Right renal pelvis (tissue), 4 donors: ENCODE measurements around the gene XKR8. TPM values are rescaled to one million over a fixed set of nuclear protein-coding genes. Genes with fewer than 3 reads are reported as not detected.

ENCODE experiments used
- DNase-seq, 4 donors: peaks; one replicate each; pipeline ENCODE4 v3.0.0-alpha.2; 2013; ENCODE audit warnings: low read depth in 4 of 4, low spot score in 3 of 4, missing footprints in 1 of 4
- polyA plus RNA-seq, 4 donors: library from polyadenylated mRNA; unstranded; fragments of 120-200 nt; gene quantifications; one replicate each; pipeline ENCODE4 v1.2.1, GENCODE V29; 2013; ENCODE audit not compliant: insufficient read length in 4 of 4

Gene XKR8
- polyA plus RNA-seq, 4 donors = 8.7 to 9.8 (median 8.9) TPM

GRCh38 chr1:27954186-27954585, 5.6 kb upstream of the XKR8 start:
- DNase-seq = no peak

DNA sequence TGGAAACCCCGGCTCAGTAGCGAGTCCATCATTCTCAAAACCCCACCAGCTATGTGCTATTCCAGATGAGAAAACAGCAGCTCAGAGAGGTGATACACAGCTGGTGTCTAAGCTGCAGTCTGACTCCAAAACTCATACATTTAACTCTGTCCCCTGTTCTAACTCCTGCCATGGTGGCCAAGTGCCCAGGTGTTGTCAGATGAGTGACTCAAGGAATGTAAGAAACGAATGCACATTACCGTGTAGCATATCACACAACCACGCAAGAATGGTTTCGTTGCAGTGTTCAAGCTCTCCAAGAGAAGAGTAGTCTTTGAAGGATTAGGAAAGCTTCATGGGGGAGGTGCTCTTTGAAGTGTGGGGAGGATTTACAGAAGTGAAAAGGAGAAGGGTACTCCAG, 4.7 kb upstream of the XKR8 start:
- DNase-seq = no peak

DNA sequence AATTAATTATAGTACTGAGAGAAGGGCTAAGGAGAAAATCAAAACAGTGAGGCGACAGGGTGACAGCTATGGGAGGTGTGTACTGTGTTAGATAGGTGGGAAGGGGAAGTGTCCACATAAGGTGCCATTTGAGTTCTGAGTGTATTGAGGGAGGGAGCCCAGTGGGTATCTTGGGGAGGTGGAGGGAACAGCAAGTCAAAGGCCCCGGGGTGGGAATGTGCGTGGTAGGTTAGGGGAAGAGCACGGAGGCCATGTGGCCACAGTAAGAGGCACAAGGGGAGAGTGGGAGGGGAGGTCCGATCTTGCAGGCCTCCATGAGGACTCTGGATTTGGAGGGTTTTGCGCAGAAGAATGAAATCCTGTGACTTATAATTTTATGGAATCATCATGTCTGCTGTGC, 3.0 kb upstream of the XKR8 start:
- DNase-seq = no peak

DNA sequence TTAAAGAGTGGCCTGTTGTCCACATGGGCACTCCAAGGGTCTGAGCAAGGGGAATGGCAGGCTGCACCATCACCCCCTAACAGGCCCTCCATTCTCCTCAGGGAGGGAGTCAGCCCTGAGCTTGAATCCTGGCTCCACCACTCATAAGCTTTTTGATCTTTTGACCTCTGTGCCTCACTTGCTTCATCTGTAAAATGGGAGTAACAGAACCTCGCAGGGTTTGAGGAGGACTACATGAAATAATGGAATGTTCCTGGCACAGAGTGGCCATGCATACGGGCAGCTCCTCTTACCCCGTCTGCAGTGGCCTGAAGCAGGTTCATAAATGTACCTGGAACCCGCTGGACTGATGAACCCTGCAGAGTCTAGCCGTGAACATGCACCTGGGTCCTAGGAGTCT, 2.1 kb upstream of the XKR8 start:
- DNase-seq = no peak

DNA sequence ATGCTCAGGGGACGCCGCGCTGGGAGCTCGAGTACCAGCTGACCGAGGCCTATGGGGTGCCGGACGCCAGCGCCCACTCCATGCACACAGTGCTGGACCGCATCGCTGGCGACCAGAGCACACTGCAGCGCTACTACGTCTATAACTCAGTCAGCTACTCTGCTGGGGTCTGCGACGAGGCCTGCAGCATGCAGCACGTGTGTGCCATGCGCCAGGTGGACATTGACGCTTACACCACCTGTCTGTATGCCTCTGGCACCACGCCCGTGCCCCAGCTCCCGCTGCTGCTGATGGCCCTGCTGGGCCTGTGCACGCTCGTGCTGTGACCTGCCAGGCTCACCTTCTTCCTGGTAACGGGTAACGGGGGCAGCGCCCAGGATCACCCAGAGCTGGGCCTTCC, 1.3 kb upstream of the XKR8 start:
- DNase-seq = no peak

- no peak for DNase-seq
Measured at GRCh38 chr1:27960762-27961645, 1.2 kb downstream of the XKR8 start.

DNA sequence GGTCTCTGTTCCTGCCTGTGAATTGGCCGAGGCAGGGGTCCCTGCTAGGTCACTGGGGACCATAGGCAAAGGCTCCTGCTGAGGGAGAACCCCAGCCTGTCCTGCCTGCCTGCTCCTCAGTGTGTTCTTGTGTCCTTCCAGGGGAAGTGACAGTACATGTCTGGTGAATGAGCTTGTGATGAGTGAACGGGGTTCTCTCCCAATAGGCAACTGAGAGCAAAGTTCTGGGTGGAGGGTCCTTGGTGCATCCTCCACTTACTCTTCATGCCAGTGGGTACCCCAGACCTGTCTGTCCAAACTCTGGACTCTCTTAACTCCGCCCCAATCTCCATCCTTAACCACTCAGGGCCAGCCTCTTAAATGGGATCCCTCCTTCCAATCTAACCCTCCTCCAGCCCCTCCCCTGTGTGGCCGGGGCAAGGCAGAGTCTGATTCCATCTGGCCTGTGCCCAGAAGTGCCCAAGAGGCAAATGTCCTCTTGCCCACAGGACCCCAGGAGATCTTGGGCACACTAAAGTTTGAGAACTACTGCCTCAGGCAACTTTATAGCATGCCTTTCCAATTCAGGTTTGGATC, 2.0 kb downstream of the XKR8 start:
- DNase-seq = no peak

DNA sequence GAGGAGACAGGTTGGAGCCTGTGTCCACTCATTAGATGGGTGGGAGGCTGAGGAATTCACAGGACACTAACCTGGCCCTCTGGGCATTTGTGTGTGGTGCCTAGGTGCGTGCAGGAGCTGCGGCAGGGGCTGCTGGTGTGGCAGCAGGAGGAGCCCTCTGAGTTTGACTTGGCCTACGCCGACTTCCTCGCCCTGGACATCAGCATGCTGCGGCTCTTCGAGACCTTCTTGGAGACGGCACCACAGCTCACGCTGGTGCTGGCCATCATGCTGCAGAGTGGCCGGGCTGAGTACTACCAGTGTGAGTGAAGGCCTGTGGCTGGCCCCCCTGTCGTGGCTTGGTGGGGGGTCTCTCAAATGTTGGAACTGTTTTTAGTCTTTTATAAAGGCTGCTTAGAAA, 3.6 kb downstream of the XKR8 start:
- DNase-seq = no peak

GRCh38 chr1:27966402-27967105, 6.8 kb downstream of the XKR8 start:
- no peak for DNase-seq

DNA sequence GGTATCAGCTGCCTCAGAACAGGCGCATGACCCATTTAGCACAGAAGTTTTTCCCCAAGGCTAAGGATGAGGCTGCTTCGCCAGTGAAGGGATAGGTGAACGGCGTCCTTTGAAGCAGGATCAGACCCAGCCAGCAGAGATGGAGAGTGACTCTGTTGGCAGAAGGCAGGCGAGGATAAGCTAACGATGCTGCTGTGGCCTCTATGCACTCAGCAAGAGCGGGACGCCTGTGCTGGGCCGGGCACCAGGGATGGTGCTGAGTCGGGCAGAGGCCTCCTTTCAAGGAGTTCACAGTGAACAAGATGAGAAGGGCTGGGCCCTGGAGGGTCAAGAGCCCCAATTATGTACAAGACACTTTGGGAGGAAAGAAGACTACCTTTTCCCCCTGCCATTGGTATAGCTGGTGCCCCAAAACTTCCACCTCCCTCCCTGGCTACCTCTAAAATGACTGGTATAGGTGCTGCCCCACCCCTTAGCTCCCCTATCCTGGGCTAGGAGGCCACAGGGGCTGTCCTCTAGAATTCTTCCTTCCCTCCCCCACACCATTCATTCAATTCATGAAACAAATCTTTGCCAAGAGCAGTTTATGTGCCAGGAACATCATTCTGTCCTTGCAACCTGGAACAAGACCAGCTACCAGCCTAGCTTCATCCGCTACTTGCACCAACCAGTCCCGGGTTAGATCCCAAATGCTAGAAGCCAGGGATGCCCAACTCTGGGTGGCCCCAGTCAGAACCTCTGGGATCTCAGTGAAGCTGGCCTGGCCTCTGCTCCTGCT, 7.5 kb downstream of the XKR8 start:
- no peak for DNase-seq

GRCh38 chr1:27967884-27968466, 8.2 kb downstream of the XKR8 start:
- no peak for DNase-seq

DNA sequence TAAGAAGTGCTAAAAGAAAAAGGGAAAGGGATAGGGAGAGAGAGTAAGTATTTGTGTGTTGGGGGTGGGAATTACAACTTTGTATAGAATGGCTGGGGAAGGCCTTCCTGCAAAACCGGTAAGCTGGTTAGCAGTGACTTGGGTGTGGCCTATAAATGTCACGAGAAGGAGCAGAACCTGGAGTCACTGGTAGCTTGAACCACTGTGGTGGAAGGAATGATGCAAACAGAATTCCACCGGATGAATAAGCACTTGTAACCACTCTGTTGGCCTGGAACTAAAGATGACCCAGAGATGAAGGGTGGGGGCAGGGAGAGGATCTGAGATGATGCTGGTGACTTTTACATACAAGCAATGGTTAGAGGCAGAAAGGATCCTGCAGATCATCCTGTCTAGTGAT, 8.9 kb downstream of the XKR8 start:
- no peak for DNase-seq

DNA sequence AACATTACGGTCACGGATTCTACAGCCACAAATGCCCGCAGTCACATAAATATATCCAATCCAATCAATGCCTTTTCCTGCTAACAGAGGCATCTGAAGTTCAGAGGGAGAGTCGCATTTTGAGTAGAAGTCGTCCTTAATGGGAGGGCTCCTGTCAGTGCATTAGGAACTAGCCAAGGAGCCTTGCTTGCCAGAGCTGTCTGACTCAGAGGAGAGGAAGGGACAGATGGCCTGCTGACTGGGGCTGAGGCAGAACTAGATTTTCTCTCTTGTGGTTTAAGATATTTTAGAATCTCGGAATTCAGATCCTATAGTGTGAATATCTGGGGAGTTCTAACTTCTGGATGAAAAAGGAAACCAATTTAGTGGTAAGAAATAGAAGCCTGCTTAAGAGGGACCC, 10.6 kb downstream of the XKR8 start:
- DNase-seq = no peak

GRCh38 chr1:27971674-27972073, 11.9 kb downstream of the XKR8 start:
- DNase-seq = no peak

GRCh38 chr1:27972141-27972540, 12.4 kb downstream of the XKR8 start:
- no peak for DNase-seq

DNA sequence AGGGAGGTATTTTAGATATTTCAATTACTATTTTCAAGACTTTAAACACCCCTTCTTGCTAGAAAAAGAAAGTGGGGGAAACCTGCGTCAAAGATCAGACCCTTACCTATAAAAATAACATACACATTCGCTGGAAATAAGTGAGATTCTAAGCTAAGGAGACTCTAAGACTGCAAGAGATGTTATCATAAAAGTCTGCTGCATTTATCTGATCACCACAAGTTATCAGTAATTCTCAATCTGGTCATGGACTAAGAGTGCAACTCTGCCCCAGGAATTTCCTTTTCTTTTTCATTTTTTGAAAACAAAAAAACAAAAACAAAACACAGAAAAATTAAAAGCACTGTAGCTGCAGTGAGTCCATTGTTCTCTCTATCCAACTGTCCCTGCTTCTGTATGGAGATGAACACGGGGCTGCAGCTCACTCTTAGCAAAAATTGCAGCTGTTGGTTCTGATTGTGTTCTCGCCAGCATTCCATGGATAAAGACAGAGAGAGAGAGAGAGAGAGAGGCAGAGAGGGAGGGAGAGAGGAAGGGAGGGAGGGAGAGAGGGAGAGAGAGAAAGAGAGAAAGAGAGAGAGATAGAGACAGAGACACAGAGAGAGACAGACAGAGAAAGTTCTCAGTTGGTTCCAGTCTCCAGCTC, 14.1 kb downstream of the XKR8 start:
- no peak for DNase-seq

DNA sequence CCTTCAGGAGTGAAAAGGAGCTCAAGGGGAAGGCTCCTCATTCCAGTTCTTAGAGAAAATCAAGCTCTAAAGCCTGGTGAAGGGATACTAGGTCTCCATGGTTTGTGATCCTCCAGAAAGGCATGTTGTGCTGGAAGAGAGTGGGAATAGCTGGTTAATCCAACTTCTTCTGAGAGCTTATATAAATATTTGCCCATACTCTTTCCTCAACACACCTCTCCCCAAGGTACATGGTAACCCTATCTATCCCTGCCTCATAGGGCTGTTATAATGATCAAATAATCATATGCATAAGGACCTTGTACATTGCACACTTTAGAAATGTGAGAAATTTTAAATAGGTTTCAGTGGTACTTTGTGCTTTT, 14.6 kb downstream of the XKR8 start:
- no peak for DNase-seq

GRCh38 chr1:27979151-27979858, 19.5 kb downstream of the XKR8 start:
- no peak for DNase-seq

GRCh38 chr1:27979859-27980201, 20.1 kb downstream of the XKR8 start:
- DNase-seq = no peak
